Measurements from ENCODE around the gene PPP1R9A. TPM values are rescaled to one million over a fixed set of nuclear protein-coding genes. Genes with fewer than 3 reads are reported as not detected.
A peak's percentile ranks its signal among the peaks of the same experiment; 100 is the strongest.

The PPP1R9A gene
- total RNA-seq, 1 donor from 2014 or later, result 1.2 TPM

GRCh38 chr7:95089414-95090315 lies 182.3 kb downstream of the PPP1R9A start:
- DNase-seq (ENCODE audit: low spot score) (no peak), ATAC-seq (no peak)

GRCh38 chr7:95092324-95092723 lies 184.9 kb downstream of the PPP1R9A start:
- ATAC-seq, result no peak
- DNase-seq (ENCODE audit: low spot score), result no peak

- DNase-seq (ENCODE audit: low spot score) (no peak), ATAC-seq (peak; percentile 38)
Observed at GRCh38 chr7:95095259-95095965, 188.0 kb downstream of the PPP1R9A start.

GRCh38 chr7:95095966-95096540 lies 188.7 kb downstream of the PPP1R9A start:
- no peak for ATAC-seq
- DNase-seq (ENCODE audit: low spot score), result no peak

- no peak for ATAC-seq
Observed at GRCh38 chr7:95097291-95097690, 189.9 kb downstream of the PPP1R9A start.

GRCh38 chr7:95097851-95098250 lies 190.5 kb downstream of the PPP1R9A start:
- no peak for ATAC-seq
- no peak for DNase-seq (ENCODE audit: low spot score)

More at GRCh38 chr7:95097291-95097690, 189.9 kb downstream of the PPP1R9A start:
- no peak for DNase-seq (ENCODE audit: low spot score)

GRCh38 chr7:95099106-95099505 lies 191.7 kb downstream of the PPP1R9A start:
- ATAC-seq (no peak), DNase-seq (ENCODE audit: low spot score) (no peak)

GRCh38 chr7:95101422-95101821 lies 194.0 kb downstream of the PPP1R9A start:
- no peak for DNase-seq (ENCODE audit: low spot score)
- no peak for ATAC-seq

GRCh38 chr7:95102662-95103061 lies 195.3 kb downstream of the PPP1R9A start:
- ATAC-seq, result no peak
- no peak for DNase-seq (ENCODE audit: low spot score)

GRCh38 chr7:95104739-95105138 lies 197.3 kb downstream of the PPP1R9A start:
- no peak for ATAC-seq
- no peak for DNase-seq (ENCODE audit: low spot score)

GRCh38 chr7:95105627-95106026 lies 198.2 kb downstream of the PPP1R9A start:
- no peak for DNase-seq (ENCODE audit: low spot score)
- no peak for ATAC-seq

GRCh38 chr7:95106401-95106800 lies 199.0 kb downstream of the PPP1R9A start:
- DNase-seq (ENCODE audit: low spot score) (no peak), ATAC-seq (no peak)

GRCh38 chr7:95110707-95111106 lies 203.3 kb downstream of the PPP1R9A start:
- no peak for DNase-seq (ENCODE audit: low spot score)
- no peak for ATAC-seq

- no peak for ATAC-seq
Observed at GRCh38 chr7:95113590-95113989, 206.2 kb downstream of the PPP1R9A start.

GRCh38 chr7:95126053-95126709 lies 218.8 kb downstream of the PPP1R9A start:
- no peak for DNase-seq (ENCODE audit: low spot score)
- no peak for ATAC-seq

More at GRCh38 chr7:95113590-95113989, 206.2 kb downstream of the PPP1R9A start:
- no peak for DNase-seq (ENCODE audit: low spot score)

GRCh38 chr7:95132500-95132899 lies 225.1 kb downstream of the PPP1R9A start:
- DNase-seq (ENCODE audit: low spot score) (no peak), ATAC-seq (no peak)

GRCh38 chr7:95139922-95140321 lies 232.5 kb downstream of the PPP1R9A start:
- ATAC-seq, result no peak
- DNase-seq (ENCODE audit: low spot score), result no peak

GRCh38 chr7:95141755-95142154 lies 234.4 kb downstream of the PPP1R9A start:
- ATAC-seq (no peak), DNase-seq (ENCODE audit: low spot score) (no peak)

GRCh38 chr7:95144256-95144655 lies 236.9 kb downstream of the PPP1R9A start:
- ATAC-seq (no peak), DNase-seq (ENCODE audit: low spot score) (no peak)

GRCh38 chr7:95155965-95156364 lies 248.6 kb downstream of the PPP1R9A start:
- DNase-seq (ENCODE audit: low spot score), result no peak
- no peak for ATAC-seq

GRCh38 chr7:95157381-95157780 lies 250.0 kb downstream of the PPP1R9A start:
- ATAC-seq, result no peak
- DNase-seq (ENCODE audit: low spot score), result no peak
